GM19395 (cell line): ENCODE data around the gene ATP2C1.
A peak's percentile ranks its signal among the peaks of the same experiment; 100 is the strongest.

ENCODE experiments used
- ATAC-seq: cut with Tn5 transposase; IDR thresholded peaks from one replicate; pipeline ENCODE4 v1.9.1; 2021; ENCODE audit warnings: mild to moderate bottlenecking, moderate library complexity; ENCODE audit not compliant: unreplicated experiment

ATP2C1 gene

GRCh38 chr3:130973406-130973805 lies 79.5 kb downstream of the ATP2C1 start:
- ATAC-seq: no peak

DNA sequence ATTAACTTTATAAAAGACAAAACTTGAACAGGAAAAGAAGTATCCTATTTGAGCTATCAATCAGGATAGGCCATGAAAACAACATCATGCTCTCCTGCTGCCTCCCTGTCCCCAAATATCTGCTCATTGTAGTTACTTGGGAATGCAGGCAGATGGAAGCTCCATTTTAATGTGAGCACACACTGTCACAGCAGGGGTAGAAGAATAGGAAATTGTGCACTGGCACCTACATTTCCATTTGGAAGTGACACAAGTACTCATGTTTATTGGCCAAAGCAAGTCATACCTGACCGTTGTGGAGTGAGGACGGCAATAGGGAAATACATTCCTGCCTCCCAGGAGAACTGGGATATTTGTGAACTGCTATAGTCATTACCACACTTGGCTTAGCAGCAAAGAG lies 80.3 kb downstream of the ATP2C1 start:
- no peak for ATAC-seq

GRCh38 chr3:130975251-130975650 lies 81.4 kb downstream of the ATP2C1 start:
- ATAC-seq: no peak

DNA sequence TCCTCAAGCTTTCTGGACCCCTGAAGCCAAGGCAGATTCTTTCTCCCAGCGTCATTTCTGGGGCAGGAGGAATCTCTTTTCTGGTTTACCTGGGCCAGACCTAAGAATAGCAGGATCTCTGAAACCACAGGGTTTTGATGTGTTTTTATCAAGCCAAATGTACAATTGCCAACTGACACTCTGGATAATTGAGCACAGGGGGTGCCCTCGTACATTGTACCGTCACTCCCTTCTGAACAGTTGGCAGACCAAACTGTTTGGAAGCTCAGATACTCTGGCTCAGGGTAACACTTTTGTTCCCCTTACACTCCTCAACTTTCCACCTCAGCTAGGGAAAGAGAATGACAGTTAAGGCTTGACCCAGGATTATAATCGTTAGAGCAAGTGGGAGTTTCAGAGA lies 82.8 kb downstream of the ATP2C1 start:
- no peak for ATAC-seq

- ATAC-seq: no peak
These were observed 85.2 kb downstream of the ATP2C1 start for GRCh38 chr3:130979117-130979516.

DNA sequence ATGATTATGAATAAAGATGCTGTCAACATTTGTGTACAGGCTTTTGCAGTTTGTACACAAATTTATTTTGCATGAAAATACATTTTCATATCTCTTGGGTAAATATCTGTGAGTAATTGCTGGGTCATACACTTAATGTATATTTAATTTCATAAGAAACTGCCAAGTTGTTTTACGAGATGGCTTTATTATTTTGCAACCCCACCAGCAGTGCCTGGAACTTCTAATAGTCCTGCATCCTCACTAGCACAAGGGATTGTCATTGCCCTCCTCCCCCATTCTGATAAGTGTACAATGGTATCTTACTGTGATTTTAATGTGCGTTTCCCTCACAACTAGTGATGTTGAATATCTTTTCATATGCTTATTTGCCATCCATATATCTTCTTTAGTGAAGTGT lies 87.6 kb downstream of the ATP2C1 start:
- no peak for ATAC-seq

- ATAC-seq: no peak
These were observed 96.4 kb downstream of the ATP2C1 start for GRCh38 chr3:130990282-130990681.

GRCh38 chr3:130991126-130991525 lies 97.2 kb downstream of the ATP2C1 start:
- no peak for ATAC-seq

- ATAC-seq: no peak
These were observed 98.5 kb downstream of the ATP2C1 start for GRCh38 chr3:130992344-130992743.

- no peak for ATAC-seq
These were observed 103.4 kb downstream of the ATP2C1 start for GRCh38 chr3:130997289-130997688.

GRCh38 chr3:131001071-131001470 lies 107.2 kb downstream of the ATP2C1 start:
- ATAC-seq: no peak

DNA sequence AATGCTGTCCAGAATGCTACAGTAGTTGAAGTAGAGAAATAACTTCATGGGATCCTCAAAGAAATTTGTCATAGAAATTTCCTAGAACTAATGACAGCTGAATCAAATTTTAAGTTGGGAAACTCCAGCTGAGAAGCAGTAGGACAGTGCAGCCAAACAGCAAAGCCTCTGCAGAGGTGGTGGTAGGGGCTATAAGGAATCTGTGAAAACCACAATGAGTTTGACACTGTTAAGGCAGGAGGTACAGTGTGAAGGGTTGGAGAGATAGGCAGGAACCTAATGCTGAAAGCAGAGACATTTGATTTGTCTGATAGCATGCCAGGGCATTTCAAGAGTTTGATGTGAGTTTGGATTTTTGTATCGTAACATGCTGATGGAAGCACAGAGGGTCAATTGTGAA lies 110.7 kb downstream of the ATP2C1 start:
- ATAC-seq: no peak

DNA sequence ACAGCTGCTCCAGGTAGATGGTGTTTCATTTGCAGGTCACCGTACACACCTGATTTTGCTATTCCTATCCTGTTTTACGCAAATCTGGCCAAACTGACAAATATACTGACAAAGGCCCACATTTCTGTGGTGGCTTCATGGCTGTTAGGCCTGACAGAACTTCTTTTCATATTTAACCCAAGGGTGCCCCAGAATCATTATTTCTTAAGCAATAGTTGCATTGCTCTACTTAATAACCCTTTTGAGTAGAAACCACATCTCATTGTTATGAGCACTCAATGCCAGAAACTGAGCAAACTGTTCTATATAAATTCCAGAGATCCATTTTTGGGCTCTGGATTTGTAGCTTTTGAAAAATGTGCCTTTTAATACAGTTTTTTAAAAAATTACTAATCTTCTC lies 113.4 kb downstream of the ATP2C1 start:
- no peak for ATAC-seq

DNA sequence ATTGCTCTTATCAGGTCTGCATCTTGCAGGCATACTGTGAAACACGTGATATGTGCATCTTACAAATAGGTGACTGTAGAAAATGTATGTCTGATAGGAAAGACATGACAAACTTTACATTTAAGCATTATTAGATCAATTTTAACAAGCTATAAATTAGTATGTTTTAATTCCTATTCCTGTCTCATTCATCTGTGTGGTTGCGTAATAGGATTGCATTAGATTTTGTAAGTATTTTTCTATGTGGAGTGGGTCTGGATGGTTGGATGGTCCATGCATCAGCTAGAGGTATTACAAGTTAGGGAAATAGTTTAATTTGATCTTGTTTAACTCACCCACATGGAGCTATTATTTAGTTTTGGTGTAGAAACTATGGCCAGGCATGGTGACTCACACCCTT lies 113.9 kb downstream of the ATP2C1 start:
- no peak for ATAC-seq

- no peak for ATAC-seq
These were observed 114.4 kb downstream of the ATP2C1 start for GRCh38 chr3:131008326-131008725.

GRCh38 chr3:131009698-131010097 lies 115.8 kb downstream of the ATP2C1 start:
- no peak for ATAC-seq

DNA sequence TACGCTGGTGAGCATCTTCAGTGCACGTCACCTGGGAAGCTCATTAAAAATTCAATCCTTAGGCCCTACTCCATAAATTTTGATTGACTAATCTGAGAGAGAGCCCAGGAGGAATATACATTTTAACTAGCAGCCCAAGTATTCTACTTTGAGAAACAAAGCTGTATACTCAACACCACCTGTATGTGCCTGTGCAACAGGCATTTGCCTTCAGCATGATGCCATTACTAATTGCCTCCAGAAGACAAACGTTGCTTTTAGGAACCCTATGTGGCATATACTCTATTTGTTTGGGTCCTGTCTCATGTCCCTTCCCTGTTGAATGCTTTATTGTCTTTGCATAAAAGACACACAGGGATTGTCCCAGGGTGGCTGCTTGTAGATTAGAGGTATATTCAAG lies 125.1 kb downstream of the ATP2C1 start:
- ATAC-seq: no peak

- no peak for ATAC-seq
These were observed 126.3 kb downstream of the ATP2C1 start for GRCh38 chr3:131020122-131020693.

- no peak for ATAC-seq
These were observed 131.7 kb downstream of the ATP2C1 start for GRCh38 chr3:131025539-131025938.

- peak; percentile 99 for ATAC-seq
These were observed 132.7 kb downstream of the ATP2C1 start, which contains the start of the genes ASTE1 and NEK11 for GRCh38 chr3:131026321-131027151. Gene ASTE1, minus strand, starts transcription at chr3:131026825. Its CDS starts 1,519 bp downstream, at chr3:131025306. Gene NEK11, plus strand, starts transcription at chr3:131026877. Its CDS starts 2,832 bp downstream, at chr3:131029709.

GRCh38 chr3:131028844-131029243 lies 135.0 kb downstream of the ATP2C1 start:
- no peak for ATAC-seq

- no peak for ATAC-seq
These were observed 137.8 kb downstream of the ATP2C1 start for GRCh38 chr3:131031660-131032059.
